DMS114 treated with DMSO at 0.1 percent for 48 hours (cell line): Measurements from ENCODE around the gene ZNF217.
"Not testable (repeated sequence)": the region's sequence is repeated elsewhere in the genome, so short reads cannot be mapped to it uniquely, and the experiment has no call there.

Source experiments
- DNase-seq: peaks from one replicate; lab custom pipeline; 2025; ENCODE audit not compliant: unreplicated experiment; lab: John Stamatoyannopoulos, UW

ZNF217 gene

DNA sequence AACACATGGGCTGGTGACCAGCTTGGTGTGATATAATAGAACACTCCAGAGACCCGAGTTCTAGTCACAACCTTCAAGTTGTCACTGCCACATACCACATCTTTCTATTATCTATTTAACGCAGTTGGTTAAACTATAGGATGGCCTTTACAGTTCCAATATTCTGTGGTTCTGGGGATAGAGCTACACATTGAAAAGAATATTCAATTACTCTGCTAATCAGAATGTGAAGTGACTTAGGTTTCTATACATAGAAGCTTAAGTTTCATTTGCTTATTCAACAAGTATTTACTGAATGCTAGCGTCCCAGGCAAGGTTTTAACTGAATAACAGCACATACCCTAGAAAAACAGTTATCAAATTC lies 9.1 kb downstream of the ZNF217 start:
- not testable (repeated sequence) for DNase-seq

DNA sequence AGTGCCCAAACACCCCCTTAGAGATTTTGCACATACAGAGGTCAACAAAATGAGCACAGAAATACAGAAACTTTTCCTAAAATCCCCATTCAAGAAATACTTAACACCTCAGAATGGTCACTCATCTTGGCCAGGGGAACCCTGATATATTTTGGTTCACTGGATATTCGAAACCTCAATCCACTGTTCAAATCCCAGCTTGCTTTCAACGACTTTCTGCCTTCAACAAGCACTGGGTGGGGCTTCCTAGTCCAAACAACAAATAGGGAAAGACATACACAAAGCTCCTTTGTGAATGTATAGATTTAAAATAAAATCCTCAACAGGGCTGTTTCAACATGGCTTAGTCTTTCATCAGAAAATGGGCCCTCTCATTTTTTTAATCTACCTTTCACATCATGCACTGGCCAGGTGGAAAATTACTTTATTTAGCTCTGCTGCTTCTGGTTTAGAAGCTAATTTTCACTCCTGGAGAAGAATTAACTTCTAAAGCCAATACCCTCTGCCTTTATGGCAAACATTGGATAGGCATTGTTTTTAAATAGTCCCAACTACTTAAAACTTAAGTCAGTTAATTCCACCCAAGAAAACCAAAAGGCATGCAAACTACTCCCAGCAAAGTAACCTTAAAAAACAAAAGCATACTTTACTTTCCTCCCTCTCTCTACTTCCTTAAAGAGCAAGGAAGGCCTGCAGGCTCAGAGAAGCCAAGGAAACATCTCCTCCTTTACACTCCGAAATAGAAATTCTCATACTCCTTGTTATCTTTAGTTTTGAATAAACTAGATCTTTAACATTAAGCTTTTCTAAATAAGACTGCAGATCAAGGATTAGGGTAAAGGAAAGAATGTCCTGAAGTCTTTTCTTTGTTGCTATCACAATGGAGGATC lies 9.7 kb downstream of the ZNF217 start:
- DNase-seq = peak; percentile 79

DNA sequence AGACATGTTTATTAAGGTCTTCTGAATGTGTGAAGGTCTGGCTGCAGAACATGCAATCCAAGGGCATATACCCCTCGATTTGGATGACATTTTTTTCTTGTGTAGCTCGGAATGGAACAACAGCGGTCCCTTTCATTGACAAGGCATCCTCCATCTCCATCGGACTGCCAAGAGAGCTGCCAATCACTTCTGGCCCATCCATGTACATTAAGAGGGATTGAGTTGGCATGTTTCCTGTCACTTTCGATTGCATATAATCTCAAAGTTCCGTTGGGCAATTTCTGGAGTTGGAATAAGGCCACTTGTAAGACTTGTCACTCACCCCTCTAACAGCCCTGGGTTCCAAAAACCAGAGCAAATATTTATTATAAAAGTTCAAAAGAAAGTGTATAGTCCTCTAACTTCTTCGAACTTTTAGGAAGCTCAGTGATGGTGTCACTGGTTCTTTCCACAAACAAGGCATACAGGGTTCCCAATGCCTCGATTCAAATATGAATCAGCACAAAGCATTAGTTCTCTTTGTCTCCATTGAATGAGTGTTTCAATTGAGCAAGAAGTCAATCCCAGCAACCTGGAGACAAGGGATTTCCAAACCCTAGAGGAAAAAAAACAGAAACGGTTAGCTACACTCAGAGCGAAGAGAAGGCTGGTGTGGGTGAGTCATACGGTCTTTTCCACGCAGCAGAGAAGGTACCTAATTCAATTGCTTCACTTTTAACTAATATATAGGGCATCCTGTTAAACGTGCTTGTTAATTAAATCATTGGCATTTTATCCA lies 10.9 kb downstream of the ZNF217 start:
- peak; percentile 88 for DNase-seq

DNA sequence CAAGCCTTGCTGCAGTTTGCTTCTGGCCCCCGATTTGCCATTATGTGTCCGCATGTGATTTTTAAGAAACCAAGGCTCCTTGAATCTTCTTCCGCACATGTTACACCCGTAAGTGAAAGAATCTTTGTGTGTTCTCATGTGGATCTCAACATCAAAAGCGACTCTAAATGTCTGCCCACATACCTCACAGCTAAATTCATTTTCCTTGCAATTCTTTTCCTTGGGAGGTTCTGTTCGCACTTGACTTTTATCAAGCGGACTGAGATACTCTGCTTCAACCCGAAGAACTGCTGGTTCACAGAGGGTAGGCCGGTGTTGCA lies 11.4 kb downstream of the ZNF217 start:
- DNase-seq = no peak

DNA sequence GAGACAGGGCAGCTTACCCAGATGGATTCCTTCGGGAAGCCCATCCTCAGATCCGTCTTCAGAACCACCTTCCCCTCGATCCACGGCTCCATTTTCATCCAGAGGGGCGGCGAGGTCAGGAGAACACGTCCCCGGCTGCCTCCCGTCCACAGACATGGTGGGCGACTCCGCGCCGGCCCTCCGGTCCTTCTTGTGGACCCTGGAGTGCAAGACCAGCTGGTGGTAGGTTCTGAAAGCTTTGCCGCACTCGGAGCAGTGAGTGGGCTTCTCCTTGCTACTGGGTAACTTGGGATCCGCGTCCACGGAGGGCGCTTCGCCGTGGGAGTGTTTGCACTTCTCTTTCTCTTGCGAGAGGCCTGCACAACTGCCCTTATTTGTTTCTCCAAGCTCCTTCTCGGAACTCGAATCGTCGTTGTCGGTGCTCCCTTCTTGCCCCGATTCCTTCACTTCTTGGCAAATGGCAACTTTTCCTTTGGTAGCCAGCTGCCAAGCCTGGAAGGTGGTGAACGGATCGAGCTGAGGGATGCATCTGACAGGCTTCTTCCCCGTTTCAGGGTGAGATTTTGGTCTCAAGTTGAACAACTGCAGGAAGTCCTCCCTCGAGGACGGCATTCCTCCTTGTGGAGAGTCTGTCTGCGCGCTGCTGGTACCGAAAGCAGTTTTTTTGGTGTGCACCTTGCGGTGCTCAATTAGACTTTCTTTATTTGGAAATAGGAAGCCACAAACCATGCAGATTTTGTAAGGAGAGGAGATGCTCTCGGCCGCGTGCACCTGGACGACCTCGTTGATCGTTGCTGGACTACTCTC lies 12.0 kb downstream of the ZNF217 start:
- no peak for DNase-seq

DNA sequence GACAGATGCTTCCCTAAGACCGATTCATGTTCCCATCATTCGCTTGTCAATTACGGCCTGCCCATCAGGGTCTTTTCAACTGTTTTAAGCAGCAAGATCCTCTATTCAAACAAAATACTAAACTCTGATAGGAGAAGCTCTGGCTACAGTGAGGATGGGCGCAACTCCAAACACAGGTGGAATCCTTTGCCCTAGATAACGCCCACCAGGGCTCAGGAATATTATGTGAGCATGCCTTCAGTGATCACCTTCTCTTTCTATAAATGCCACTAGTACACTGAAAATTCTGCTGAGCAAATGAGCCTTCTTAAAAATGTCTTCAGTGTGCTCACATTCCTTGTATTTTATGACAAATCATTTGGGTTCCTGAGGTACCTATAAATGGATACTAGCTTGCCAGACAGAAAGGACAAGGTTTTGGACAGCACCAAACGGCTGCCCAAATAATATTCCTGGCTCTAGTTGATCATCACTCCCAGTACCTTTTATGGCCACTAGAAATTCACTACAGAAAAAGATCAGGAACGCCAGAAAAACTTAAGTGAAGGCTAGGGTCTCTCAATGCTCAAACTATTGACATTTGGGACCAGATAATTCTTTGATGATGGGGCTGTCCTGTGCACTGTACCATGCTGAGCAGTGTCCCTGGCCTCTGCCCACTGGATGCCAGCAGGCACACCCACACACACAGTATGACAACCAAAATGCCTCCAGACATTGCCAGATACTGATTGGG lies 13.1 kb downstream of the ZNF217 start:
- DNase-seq = no peak

DNA sequence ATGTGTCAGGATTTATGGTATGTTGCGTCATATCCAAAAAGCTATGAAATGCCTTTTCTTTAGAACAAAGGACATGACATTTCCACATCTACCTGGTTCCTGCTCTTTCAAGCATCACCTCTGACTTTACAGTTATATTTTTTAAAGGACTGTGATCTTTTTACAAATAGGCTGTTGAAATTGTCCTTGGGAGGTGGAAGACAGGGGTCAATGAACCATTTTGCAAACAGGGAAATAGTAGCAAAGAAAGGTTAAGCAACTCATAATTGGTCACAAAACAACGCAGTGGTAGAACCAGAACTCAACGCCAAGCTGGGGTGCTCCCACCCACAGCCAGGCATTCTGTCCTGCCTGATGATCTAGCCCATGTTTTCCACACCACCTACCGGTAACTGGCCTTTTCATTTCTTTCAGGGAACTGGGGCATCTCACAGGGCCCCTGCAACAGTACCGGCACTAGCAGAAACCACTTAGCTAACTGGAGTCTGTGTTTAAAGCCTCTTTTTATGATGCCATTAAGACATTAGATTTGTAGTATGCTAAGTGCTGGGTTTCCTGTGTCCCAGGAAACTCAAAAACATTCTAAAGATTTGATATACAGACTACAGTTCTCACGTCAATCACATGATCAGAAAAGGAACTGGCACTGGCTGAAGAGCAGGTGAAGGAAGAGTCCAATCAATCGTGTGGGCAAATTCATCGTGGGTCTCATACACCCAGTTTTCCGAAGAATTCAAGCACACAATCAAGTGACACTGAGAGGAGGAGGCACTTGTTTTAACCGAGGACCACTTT lies 13.9 kb downstream of the ZNF217 start:
- DNase-seq = peak; percentile 89

DNA sequence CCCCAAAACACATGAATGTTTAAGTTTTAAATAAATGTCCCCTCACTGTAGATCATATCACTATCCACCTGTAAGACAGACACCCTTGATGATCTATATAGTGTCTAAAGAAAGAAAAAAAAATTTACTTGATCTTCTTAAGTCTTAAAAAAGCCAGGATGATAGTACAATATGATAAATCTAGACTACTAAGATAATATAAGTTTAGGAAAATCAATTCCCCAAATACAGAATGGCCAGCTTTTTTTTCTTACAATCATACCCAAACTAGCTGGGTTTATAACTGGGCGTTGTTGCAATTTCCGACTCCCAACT lies 14.4 kb downstream of the ZNF217 start:
- DNase-seq = no peak

DNA sequence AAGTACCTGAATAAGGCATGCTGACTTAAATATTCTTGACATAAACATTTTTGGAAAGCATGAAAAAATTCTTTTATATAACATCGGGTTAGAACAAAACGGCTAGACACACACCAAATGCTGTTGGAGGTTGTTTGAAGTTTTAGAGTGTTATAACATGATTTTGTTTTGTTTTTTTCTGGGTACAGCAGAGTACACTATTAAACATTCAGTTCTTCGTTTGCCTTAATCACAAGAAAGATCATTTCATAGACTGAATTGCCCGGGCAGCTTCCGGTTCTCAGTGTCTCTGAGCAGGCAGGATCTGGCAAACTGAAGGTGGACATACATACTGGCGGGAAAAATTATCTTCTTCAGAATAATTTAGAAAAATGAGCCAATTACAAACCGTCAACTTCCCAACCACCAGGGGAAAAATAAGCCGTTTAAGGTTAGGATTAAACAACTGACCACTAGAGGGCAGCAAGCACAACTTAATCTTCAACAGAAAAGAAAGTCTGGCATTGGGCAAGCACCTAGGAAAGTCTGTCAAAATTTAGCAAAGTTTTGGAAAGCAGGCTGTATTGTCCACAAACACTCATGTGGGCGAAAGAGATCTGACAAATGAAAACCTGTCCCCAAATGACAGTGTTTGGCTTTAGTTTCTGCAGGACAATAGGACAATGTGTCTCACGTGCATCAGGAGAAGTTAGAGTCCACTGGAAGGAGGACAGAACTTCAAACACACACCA lies 15.0 kb downstream of the ZNF217 start:
- peak; percentile 97 for DNase-seq

DNA sequence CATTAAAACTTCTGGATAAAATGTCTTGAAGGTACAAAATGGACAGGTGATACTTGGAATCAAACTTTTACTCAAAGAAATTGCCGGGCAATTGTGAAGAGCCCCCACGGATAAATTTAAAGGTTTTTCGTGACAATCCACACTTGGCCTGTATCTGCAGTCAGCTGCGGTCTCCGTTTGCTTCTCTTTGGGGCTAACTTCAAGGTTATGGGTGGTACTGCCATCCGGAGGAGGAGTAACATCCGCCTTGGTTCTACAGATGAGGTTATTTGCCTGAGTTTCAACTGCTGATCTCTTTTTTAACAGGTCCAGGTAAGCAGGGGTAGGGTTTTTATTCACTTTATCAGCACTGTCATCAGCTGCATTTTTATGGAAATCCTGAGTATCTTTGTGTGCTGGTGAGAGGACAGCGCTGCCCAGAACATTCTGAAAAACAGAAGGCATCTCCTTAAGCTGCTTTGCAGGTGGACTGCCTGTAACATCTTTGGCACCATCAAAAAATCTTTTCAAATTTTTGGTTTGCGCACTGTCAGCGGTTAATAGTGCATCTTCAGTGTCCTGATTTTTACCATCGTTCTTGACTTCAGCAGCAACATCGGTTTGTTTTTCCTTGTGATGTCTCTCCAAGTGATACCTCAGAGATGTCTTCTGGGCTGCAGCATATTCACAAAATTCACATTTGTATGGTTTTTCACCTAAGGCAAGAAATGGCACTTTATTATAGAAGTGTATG lies 16.9 kb downstream of the ZNF217 start:
- DNase-seq = no peak

DNA sequence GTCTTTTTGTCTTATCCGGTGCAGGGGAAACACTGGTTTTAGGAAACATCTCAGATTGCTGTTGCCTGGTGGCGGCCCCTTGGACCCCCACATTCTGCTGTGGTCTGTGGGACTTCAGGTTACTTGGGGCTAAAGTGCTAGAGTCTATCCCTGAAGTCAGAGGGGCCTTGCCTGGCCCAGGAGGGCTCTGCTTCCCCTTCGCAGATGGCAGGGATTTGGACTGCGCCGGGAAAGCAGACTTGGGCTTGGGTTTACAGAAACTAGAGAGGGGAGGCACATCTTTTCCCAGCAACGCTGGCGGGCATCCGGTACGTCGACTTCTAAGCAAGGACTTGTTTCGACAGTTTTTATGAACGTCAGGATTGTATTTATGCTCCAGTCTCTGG lies 17.5 kb downstream of the ZNF217 start:
- no peak for DNase-seq

DNA sequence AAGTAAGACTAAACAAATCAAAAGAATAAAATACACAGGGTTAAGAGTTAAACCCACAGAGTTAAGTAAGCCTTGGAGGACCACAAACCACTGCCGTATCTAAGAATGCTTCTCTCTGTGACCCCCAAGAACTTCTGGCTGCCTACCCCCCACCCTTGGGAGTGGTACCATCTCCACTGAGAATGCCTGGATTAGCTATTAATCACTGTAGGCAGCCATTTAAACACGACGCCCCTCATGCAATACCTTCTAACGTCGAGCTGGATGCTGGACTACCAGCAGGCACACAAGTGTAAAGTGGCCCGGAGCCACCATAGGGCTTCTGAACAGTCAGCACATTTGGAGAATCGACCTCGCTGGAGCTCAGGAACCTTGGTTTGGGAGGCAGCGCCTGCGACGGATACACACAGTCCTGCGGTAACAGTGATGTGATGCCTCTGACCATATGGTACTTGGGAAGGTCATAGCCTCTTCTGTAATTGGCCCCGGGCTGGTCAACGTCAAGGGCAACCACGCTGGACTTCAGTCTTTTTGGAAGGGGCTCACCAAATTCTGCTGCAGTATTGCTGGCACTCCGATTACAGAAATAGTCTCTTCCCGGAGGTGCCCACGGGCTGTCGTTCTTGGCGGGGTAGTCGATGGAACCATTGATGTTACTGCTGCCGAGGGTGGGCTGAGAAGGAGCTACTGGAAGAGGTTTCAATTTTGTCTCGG lies 18.0 kb downstream of the ZNF217 start:
- no peak for DNase-seq

DNA sequence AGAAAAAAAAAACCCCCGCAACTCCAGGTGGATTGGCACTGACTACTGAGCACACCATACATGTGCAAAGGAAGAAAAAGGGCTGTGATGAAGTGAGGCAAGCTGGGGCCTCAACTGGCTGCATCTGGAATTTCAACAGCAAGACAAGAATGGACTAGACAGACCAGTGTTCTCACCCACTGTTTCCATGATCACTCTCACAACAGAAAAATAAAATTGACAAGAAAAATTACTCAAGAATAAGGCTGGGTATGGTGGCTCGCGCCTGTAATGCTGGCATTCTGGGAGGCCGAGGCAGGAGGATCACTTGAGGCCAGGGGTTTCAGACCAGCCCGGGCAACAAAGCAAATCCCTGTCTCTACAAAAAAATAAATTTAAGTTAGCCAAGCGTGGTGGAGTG lies 18.8 kb downstream of the ZNF217 start:
- DNase-seq = no peak

DNA sequence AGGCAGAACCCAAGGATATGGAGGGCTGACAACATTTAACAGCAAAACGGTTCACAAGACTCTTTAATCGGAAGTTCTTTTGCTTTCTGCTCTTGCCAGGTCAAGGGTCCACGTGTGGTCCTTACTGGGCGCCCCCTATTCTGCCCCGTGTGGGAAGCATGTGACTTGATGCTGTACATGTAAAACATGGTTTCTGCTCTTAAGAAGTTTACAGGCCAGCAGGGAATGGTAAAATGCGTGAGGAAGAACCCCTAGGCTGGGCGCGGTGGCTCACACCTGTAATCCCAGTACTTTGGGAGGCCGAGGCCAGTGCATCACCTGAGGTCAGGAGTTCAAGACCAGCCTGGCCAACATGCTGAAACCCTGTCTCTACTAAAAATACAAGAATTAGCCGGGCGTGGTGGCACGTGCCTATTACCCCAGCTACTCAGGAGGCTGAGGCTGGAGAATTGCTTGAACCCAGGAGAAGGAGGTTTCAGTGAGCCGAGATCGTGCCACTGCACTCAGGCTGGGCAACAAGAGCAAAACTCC lies 19.3 kb downstream of the ZNF217 start:
- no peak for DNase-seq

DNA sequence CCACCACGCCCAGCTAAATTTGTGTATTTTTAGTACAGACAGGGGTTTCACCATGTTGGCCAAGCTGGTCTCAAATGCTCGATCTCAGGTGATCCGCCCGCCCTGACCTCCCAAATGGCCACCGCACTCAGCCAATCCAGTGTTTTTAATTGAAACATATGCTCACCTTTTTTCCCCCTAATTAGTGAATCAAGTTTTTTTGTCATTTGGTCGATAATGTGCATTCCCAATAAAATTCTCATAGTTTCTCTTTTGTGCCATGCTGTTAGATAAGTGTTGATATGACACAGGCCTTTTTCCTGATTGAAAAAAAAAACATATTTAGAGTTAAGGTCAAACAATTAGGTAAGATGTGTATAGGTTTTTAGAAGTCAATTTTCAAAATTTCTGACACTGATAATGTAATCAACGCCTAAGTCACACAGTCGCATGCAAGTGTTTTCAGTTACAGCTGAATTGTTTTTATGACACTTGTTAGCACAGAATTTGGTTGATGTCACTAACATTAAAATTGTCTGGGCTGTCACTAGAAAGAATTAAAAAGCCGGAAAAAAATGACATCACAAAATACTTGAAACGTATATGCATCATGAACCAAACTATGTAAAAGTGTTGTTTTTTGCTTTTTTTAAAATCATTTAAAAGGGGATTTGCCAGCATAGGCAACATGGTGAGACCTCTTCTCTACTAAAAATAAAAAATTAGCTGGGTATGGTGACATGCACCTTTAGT lies 21.9 kb downstream of the ZNF217 start:
- DNase-seq = no peak

DNA sequence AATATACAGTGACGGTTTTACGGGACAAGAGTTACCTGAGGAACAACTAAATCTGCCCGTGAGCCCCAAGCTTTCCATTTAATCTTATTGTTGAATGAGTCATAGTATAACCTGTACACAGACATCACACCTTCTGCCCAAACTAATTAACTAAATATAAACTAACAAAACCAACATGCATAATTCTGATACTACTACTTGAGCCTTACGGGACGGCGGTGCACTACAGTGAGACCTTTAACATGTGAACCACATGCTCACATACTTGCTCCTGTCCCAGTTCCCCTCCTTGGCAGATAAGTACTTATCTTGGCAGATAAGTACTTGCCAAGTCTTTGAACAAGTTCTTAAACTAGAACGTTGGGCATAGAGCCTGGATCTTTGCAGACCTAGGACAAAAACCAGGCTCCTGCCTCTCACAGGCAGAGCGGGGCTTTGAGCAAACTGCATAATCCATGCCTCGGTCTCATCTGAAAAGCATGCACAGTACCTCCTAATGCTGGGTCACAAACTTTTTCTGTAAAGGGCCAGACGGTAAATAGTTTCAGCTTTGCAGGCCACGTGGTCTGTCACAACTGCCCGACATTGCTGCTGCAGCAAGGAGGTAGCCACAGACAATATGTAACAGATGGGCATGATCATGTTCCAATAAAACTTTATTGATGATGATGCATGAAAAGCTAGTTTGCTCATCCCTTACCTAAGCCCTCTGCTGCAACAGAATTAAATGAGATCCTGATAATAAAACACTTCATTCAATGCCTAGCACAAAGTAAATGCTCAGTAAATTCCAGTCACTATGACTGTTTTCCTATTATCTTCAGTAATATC lies 23.0 kb downstream of the ZNF217 start:
- DNase-seq = no peak
